OCI-LY7 (cell line): ENCODE results near the gene OR6T1. TPM values are rescaled to one million over a fixed set of nuclear protein-coding genes. Genes with fewer than 3 reads are reported as not detected.

Experiments
- Bru-seq: library from RNA; stranded (reverse); fragments of 400-500 nt; gene quantifications from one replicate; lab custom pipeline; 2021; lab: Mats Ljungman, UMichigan
- BruChase-seq, 2 experiments: library from RNA; stranded (reverse); fragments of 400-500 nt; gene quantifications; one replicate each; lab custom pipeline; 2021; lab: Mats Ljungman, UMichigan
- BruUV-seq: library from RNA; stranded (reverse); fragments of 400-500 nt; replicated peaks from 2 replicates; lab custom pipeline; 2021; lab: Mats Ljungman, UMichigan
- CTCF ChIA-PET: fragments of 300-600 bp; sonication (Branson Sonifier 250); formaldehyde crosslinking; loops from one replicate; lab custom pipeline; 2022; ENCODE audit warnings: antibody characterized with exemption; ENCODE audit not compliant: unreplicated experiment; lab: Charles Lee
- POLR2A ChIA-PET: fragments of 300-600 bp; sonication (Branson Sonifier 250); formaldehyde crosslinking; loops from one replicate; lab custom pipeline; 2022; ENCODE audit warnings: antibody characterized with exemption; lab: Charles Lee
- DNase-seq: peaks from one replicate; pipeline ENCODE4 v3.0.0-alpha.2; 2015; ENCODE audit warnings: low spot score
- H2AFZ ChIP-seq: fragments of 200-600 bp; sonication (generic), shearing (Covaris generic); 2 replicates; pipeline ENCODE4 v1.6.1; 2014; ENCODE audit warnings: mild to moderate bottlenecking, antibody characterized with exemption, low read length, moderate library complexity
- H3K27ac ChIP-seq: fragments of 200-600 bp; sonication (generic); 2 replicates; pipeline ENCODE4 v1.5.1; 2014; ENCODE audit warnings: mixed run types, low read depth, mild to moderate bottlenecking, moderate library complexity, low read length, inconsistent platforms; ENCODE audit not compliant: poor library complexity, severe bottlenecking
- H3K36me3 ChIP-seq: fragments of 200-600 bp; sonication (generic); 2 replicates; pipeline ENCODE4 v1.6.1; 2014; ENCODE audit warnings: mild to moderate bottlenecking, antibody characterized with exemption, low read length, moderate library complexity, mixed read lengths; ENCODE audit not compliant: insufficient read depth
- H3K4me1 ChIP-seq: fragments of 200-600 bp; sonication (generic); 2 replicates; pipeline ENCODE4 v1.5.1; 2014; ENCODE audit warnings: mild to moderate bottlenecking, low read length; ENCODE audit not compliant: insufficient read depth, poor library complexity, severe bottlenecking
- H3K4me2 ChIP-seq: fragments of 200-600 bp; sonication (generic); 2 replicates; pipeline ENCODE4 v1.6.1; 2014; ENCODE audit warnings: mild to moderate bottlenecking, low read length
- H3K4me3 ChIP-seq: fragments of 200-600 bp; sonication (generic); 2 replicates; pipeline ENCODE4 v1.5.1; 2014; ENCODE audit warnings: mild to moderate bottlenecking, low read depth, low read length; ENCODE audit not compliant: poor library complexity, severe bottlenecking
- H3K79me2 ChIP-seq: fragments of 200-600 bp; sonication (generic); 2 replicates; pipeline ENCODE4 v1.6.1; 2016; ENCODE audit warnings: low read depth, mild to moderate bottlenecking, low read length, moderate library complexity, mixed read lengths; ENCODE audit not compliant: insufficient read depth
- H3K9me2 ChIP-seq: fragments of 200-600 bp; sonication (generic); 2 replicates; pipeline ENCODE4 v1.6.1; 2016; ENCODE audit warnings: mild to moderate bottlenecking, low read length, mixed read lengths; ENCODE audit not compliant: insufficient read depth
- H3K9me3 ChIP-seq: fragments of 200-600 bp; sonication (generic); 2 replicates; pipeline ENCODE4 v1.6.1; 2014; ENCODE audit warnings: mild to moderate bottlenecking, mixed run types, low read length, mixed read lengths
- H4K20me1 ChIP-seq: fragments of 200-600 bp; sonication (generic); 2 replicates; pipeline ENCODE4 v1.6.1; 2014; ENCODE audit warnings: mild to moderate bottlenecking, antibody characterized with exemption, low read length, moderate library complexity, mixed read lengths; ENCODE audit not compliant: insufficient read depth
- CTCF ChIP-seq: fragments of 200-600 bp; sonication (generic); conservative IDR thresholded peaks from 2 replicates; pipeline ENCODE4 v1.5.1; 2014; ENCODE audit warnings: mild to moderate bottlenecking, antibody characterized with exemption, low read length, moderate library complexity, mixed read lengths
- EZH2phosphoT487 ChIP-seq: fragments of 200-600 bp; sonication (generic); IDR thresholded peaks from 2 replicates; pipeline ENCODE4 v1.6.1; 2018; ENCODE audit warnings: low read depth, borderline replicate concordance, mild to moderate bottlenecking, mixed run types, antibody characterized with exemption, low read length, moderate library complexity, mixed read lengths
- intact Hi-C: fragments of 100-400 bp; cut with micrococcal nuclease; formaldehyde crosslinking; loops from one replicate; pipeline ENCODE4 v1.10.0; 2022; ENCODE audit not compliant: unreplicated experiment
- long read RNA-seq: library from polyadenylated mRNA; stranded (forward); transcript quantifications from one replicate; pipeline ENCODE4 v2.0.0, GENCODE V29; 2022
- total RNA-seq, 2 experiments: library from RNA; depleted of rRNA in 1 of 2; stranded (reverse); fragments of >200 nt in 1 of 2; shearing (Covaris generic) in 1 of 2; gene quantifications; 2 replicates each; pipeline ENCODE4 v1.2.3, GENCODE V29; 2014 to 2022

OR6T1 gene
- not detected in 2 replicates for total RNA-seq (2014; rRNA removed; shearing (Covaris generic))
- total RNA-seq (2022): not detected in 2 replicates
- Bru-seq, nascent RNA: not detected
- BruChase-seq, experiment 1, labeled RNA remaining after a 6-hour chase: not detected
- BruChase-seq, experiment 2, labeled RNA remaining after a 2-hour chase: not detected
- long read RNA-seq: 0 reads

- POLR2A ChIA-PET: no interaction called here
- Histone ChIP-seq H3K79me2 (no peaks in the 10 kb centered on the region), H2AFZ (no peak within 1 kb of the TSS), H3K4me2 (no peak within 1 kb of the TSS), H3K4me3 (no peak within 1 kb of the TSS), H3K4me1 (no peaks in the 10 kb centered on the region), H3K9me2 (no peaks in the 10 kb centered on the region), H3K36me3 (no peaks in the 10 kb centered on the region), H3K9me3 (no peaks in the 10 kb centered on the region), H4K20me1 (no peaks in the 10 kb centered on the region), H3K27ac (no peak within 1 kb of the TSS)
- intact Hi-C loops: no loop called here
- CTCF ChIA-PET: no interaction called here
- DNase-seq: no peak
- no peak for TF ChIP-seq EZH2phosphoT487
- TF ChIP-seq CTCF: no peak
- no TSS peak for BruUV-seq
Observed at GRCh38 chr11:123943738-123944137, at the start of gene OR6T1. TSS of gene OR6T1 (minus strand) at chr11:123943838. CDS start at chr11:123943838, 0 bp downstream.

- intact Hi-C loops: no loop called here
- POLR2A ChIA-PET: no interaction called here
- DNase-seq: no peak
- H3K4me3 ChIP-seq: no peak overlapping the region
- H3K9me3 ChIP-seq: no peaks in the 10 kb centered on the region
- H2AFZ ChIP-seq: no peak overlapping the region
- H3K4me1 ChIP-seq: no peaks in the 10 kb centered on the region
- no peaks in the 10 kb centered on the region for H3K9me2 ChIP-seq
- H3K4me2 ChIP-seq: no peak overlapping the region
- no peaks in the 10 kb centered on the region for H4K20me1 ChIP-seq
- no peaks in the 10 kb centered on the region for H3K79me2 ChIP-seq
- H3K27ac ChIP-seq: no peak overlapping the region
- BruUV-seq: no TSS peak
- CTCF ChIA-PET: no interaction called here
- no peak for TF ChIP-seq CTCF
- TF ChIP-seq EZH2phosphoT487: no peak
- H3K36me3 ChIP-seq: no peaks in the 10 kb centered on the region
Observed at GRCh38 chr11:123979311-123979710, 35.7 kb upstream of the OR6T1 start.

GRCh38 chr11:123977731-123978347 is 34.2 kb upstream of the OR6T1 start, which contains the start of gene OR10S1:
TSS of gene OR10S1 (minus strand) at chr11:123977781. CDS start at chr11:123977664, 117 bp downstream.
- ChIA-PET POLR2A (no interaction called here), CTCF (no interaction called here)
- no peak for DNase-seq
- Histone ChIP-seq H2AFZ (no peak within 1 kb of the TSS), H4K20me1 (no peaks in the 10 kb centered on the region), H3K4me1 (no peaks in the 10 kb centered on the region), H3K79me2 (no peaks in the 10 kb centered on the region), H3K4me3 (no peak within 1 kb of the TSS), H3K9me2 (no peaks in the 10 kb centered on the region), H3K36me3 (no peaks in the 10 kb centered on the region), H3K4me2 (no peak within 1 kb of the TSS), H3K9me3 (no peaks in the 10 kb centered on the region), H3K27ac (no peak within 1 kb of the TSS)
- intact Hi-C loops: no loop called here
- no peak for TF ChIP-seq EZH2phosphoT487
- TF ChIP-seq CTCF: no peak
- BruUV-seq: no TSS peak
